NCI-H69 (cell line): ENCODE results near the gene NACAD.

ENCODE experiments used
- DNase-seq: peaks from one replicate; lab custom pipeline; 2025; lab: John Stamatoyannopoulos, UW

Gene NACAD, protein sequence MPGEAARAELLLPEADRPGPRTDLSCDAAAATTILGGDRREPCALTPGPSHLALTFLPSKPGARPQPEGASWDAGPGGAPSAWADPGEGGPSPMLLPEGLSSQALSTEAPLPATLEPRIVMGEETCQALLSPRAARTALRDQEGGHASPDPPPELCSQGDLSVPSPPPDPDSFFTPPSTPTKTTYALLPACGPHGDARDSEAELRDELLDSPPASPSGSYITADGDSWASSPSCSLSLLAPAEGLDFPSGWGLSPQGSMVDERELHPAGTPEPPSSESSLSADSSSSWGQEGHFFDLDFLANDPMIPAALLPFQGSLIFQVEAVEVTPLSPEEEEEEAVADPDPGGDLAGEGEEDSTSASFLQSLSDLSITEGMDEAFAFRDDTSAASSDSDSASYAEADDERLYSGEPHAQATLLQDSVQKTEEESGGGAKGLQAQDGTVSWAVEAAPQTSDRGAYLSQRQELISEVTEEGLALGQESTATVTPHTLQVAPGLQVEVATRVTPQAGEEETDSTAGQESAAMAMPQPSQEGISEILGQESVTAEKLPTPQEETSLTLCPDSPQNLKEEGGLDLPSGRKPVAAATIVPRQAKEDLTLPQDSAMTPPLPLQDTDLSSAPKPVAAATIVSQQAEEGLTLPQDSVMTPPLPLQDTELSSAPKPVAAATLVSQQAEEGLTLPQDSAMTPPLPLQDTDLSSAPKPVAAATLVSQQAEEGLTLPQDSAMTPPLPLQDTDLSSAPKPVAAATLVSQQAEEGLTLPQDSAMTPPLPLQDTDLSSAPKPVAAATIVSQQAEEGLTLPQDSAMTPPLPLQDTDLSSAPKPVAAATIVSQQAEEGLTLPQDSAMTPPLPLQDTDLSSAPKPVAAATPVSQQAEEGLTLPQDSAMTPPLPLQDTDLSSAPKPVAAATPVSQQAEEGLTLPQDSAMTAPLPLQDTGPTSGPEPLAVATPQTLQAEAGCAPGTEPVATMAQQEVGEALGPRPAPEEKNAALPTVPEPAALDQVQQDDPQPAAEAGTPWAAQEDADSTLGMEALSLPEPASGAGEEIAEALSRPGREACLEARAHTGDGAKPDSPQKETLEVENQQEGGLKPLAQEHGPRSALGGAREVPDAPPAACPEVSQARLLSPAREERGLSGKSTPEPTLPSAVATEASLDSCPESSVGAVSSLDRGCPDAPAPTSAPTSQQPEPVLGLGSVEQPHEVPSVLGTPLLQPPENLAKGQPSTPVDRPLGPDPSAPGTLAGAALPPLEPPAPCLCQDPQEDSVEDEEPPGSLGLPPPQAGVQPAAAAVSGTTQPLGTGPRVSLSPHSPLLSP (N-terminal part only)

DNA sequence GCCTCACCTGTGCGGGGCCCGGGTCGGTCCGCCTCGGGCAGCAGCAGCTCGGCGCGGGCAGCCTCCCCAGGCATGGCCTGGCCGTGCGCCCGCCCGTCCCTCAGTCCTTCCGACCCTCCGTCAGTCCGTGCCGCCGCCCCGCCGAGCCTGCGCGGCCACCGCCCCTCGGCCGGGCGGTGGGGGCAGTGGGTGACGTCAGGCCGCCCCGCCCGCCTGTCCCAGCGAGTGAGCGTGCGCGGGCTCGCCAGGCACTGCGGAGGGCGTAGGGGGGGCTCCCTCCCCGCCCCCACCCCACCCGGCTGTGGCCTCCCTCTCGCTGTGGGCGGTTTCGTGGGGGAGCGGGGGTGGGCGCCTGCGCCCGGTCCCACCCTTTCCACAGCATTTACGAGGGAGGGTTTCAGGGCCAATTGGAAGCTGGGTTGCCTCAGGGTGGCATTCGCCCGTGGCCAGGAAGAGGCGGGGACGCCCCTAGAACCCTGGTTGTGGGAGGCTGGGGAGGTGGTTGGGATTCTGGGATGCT is at the start of gene NACAD:
Gene NACAD, minus strand, starts transcription at position 149 of the 520 bp plus-strand sequence. Its CDS starts 75 bp downstream, at position 74.
- peak; percentile 92 for DNase-seq

DNA sequence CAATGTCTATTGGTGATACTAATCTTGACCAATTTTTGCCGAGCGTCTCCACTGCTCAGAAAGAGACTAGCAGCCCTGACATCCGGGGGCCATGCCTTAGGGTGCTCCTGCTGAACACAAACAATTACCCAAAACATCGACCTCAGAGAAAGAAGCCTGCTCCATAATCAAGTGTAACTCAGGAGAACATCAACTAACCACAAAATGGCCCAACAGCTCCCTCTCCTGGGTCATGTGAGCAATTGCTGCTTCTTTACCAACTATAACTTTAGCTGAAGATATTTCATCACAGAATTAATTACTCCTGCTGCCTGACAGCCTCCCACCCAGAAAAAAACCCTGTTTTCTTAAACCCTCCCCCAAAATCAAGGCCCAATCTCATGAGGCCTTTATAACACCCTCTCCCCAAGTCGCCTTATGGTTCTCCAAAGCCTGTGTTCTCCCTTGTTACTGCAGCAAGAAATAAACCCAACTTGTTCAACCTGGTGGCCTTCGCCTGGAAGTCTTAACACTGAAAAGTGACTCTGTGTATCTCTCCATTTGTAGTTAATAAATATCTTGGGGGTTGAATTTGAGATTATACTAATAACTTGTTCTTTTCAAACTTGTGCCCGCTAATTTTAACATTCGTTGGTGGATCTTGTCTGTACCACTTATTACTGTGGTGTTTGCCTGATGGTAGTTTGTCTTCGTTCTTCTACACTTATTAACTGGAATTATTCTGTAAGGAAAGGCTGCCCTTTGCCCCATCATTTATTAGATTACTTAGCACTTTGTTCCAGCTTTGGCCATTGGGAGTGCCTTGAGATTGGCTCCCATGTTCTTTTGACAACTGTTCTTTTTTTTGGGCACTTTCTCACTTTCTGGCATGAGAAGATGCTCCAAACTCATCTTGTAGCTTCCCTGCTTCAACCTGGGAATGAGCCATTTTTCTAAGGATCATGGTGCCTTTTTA is 47.6 kb upstream of the NACAD start:
- DNase-seq: peak; percentile 76

DNA sequence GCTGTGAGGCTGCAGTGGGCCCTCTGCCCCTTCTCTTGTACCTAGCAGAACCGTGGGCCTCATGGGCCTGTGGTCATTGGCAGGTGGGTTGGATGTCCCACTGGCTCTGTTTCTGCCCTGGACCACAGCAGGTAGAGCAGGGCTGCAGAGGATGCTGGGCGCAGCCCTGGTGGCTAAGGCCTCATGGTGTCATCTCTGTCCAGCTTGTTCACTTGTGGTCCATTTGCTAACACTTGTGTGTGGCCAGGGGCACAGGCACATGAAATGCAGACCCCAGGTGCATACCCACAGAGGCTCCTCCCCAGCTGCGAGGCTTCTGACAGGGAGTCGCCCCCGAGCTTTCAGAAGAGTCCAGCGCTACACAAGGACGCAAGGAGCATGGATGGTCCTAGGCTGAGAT is 45.1 kb upstream of the NACAD start:
- DNase-seq: no peak

DNA sequence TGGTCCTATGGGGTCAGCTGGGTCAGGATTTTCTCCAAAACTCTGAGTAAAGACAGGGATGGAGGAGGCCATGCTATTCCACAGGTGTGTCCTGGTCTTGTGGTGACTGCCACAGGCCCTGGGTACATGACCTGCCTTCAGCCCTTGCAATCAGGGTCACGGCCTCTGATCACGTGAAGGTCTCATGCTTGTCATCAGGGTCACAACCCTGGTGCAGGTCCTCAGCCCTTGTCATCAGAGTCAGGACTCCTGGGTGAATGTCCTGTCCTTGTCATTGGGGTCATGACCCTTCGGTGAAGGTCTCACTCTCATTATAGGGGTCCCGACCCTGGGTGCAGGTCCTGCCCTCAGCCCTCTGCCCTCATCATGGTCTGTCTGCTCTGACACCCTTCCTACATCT is 44.6 kb upstream of the NACAD start:
- DNase-seq: no peak

DNA sequence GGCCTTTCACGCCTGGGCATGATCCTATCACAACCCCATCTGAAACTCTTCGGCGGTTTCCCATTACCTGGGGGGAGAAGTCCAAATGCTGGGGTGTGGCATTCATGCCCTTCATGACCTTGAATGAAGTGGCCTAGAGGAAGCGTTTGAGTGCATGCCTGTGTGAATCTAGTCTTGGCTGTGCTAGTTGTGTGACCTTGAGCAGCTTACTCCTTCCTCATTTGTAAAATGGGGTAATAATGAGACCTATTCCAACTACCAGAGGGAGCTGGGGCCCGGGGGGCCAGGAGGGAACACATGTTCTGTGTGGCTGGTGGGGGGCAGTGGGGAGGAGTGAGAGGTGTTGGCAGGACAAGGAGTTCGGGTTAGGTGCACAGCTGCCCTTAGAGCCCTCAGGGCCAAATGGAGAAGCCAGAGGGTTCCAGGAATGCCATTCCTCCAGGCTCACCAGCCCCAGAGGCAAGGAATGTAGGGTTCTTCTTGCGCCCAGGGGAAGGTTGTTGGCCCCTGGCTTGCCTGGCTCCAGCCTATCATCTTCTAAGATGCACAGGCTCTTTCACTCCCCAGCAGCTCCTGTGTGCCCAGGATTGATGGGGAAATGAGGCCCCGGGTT is 44.0 kb upstream of the NACAD start:
- no peak for DNase-seq

DNA sequence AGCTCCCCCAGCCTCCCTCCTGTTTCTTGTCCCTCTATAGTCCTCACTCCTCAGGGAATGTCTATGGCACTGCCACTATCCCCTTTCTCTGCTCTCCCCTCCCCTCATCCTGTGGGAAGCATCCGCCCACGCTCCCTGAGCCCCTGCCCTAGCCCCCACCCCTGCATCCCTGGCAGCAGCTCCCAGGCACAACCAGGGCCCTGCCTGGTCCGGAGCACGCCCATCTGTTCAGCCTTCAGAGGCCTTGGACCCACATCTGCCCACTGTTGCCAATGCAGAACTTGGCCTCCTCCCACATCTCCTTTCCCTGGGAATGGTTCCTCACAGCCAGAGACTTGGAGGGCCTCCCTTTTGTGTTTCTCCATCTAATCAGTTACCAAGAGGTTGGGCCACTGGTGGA is 43.1 kb upstream of the NACAD start:
- DNase-seq: no peak

DNA sequence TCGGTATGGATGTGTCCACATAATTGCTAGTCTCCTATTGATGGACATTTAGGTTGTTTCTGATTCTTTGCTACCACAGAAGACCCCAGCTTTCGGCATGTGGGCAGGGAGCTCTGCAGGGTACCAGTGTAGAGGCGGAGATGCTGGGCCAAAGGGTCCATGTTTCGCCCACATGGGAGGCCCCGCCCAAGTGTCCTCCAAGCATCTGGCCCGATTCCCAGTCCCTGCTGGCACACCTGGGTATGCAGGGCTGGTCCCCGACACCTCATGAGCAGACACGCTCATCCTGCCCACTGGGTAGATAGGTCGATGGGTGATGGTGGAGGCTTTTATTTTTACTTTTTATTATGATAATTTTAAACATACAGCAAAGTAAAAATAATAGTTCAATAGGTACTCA is 42.1 kb upstream of the NACAD start:
- peak; percentile 49 for DNase-seq

DNA sequence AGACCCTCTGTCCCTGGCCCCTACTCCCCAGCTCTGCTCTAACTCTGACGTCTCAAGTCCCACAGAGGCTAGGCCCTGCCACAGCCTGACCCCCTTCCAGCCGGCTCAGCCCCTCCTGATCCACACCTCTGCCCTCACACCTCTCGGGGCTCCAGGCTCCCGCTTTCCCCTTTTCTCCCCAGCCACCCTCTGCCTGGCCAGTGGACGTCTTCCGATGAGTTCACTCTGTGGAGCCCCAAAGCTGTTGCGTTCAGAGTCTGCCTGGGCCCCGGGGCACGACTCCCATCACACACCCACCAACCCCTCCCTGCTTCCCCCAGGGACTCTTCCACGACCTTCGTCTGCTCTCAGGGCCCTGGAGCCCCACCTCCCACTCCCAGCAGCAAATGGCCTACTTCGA is 41.1 kb upstream of the NACAD start:
- no peak for DNase-seq

DNA sequence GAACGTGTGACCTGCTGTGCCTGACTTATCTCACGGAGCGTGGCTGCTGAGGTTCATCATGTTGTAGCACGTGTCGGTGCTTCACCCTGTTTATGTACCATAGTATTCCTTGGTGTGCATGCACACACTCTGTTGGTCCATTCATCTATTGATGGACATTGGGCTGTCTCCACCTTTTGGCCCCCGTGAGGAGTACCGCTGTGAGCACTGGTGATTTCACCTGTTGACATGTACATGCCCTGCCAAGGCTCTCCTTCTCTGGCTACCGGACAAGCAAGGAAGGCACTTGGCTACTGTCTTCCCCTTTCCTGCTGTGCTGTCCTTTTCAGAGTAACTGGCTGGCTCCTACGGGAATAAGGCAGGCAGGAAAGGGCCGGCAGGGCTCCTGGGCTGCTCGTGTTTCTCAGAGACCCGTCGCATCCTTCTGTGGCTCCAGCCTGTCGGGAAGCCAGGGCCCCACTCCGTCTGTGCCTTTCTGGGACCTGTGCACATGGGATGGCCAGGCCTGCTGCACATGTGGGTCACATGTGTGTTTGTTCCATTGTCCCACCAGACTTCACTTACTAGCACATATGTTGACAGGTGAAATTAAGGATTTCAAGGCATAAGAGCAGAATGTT is 40.5 kb upstream of the NACAD start:
- DNase-seq: no peak

DNA sequence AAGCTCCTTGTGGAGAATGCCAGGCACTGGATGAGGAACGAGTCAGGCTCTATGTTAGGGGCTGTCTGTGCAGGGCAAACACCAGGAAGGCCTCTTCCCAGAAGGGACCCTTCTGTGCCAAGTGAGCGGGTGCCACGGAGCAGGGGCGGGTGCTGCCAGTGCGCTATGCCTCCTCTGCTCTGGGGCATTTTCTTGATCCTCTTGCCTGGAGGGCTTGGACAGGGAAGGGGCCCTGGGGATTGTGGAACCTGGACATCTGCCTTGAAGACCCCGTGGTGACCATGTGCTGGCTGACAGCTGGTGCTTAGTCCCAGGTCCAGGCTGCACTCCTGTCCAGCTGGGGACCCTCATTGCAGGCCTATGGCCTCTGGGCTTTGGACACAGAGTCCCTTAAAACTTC is 38.2 kb upstream of the NACAD start:
- DNase-seq: no peak

DNA sequence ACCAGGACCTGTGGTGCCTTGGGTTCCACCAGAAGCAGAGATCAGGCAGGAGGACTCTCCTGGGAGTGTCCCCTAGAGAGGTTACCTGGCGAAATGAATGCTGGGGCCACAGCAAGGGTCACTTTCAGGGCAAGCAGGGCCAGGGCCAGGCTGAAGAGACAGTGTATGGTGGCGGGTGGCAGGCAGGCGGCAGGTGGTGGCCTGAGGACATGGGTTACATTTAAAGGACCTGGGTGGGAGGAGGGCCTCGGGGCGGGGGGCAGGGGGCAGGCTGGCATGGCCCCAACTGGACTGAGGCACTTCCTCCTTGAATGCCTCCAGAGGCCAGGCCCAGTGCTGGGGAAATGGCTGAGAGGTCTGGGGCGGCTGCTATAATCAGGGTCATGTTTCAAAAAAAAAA is 37.4 kb upstream of the NACAD start:
- DNase-seq: no peak

DNA sequence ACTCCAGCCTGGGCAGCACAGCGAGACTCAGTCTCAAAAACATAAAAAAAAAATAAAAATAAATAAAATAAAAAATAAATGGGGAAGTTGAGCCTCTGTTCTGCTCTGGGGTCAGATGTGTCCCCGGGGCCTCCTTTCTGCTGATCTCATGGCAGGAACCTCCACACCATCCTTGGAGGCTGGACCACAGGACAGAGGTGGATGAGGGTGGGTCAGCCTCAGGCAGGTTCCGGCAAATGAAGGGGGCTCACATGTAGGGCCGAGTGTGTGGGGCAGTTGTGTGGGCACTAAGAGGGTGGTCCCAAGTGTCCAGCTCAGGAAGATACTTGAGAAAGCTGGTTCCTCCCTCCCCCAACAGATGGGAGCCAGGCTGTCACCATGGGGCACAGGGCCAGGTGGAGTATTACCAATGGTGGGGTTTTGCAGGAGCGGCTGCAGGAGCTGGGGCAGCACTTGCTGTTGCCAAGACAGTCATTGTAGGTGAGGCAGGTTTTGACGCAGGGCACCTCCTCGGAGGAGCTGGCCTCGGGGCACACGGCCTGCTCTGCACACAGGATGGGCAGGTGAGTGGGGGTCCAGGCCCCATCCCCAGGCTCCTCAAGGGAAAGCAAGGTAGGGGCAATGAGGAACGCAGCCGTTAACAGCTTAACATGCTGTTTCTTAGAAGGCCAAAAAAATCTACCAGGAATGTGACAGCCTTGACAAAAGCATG is 36.6 kb upstream of the NACAD start:
- no peak for DNase-seq

DNA sequence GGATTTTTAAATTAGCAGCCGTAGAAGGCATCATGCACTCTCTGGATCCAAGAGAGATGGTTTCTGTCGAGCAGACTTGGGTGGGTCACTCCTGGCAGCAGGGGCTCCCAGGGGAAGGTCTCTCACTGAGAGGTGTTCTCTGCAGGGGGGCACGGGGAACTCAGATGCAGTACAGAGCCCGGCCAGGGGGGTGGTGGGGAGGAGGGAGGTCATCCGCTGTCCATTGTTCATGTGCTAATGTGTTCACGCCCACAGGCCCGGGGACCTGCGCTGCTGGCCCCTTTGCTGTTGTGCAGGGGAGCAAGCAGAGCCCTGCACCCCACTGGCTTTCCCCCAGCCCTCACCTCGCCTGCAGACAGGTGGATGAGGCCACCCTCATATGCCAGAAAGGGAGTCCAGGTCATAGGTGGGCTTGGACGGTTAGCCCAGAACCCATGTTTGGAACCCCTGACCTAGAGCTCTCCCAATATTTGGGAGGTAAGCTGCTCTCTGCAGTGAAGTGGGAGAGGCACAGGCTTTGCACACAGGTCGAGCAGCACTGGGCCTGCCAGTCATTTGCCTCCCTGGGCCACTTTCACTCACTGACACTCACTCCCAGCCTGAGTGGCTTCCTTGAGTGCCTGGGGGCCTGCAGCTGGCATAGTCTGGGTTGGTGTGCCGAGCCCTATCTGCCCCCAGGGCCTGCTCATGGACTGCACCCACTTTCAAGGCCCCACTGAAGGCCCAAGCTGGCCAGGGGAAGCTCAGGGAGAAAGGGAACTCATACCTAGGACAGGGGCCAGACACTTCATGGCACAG is 35.3 kb upstream of the NACAD start:
- peak; percentile 23 for DNase-seq

DNA sequence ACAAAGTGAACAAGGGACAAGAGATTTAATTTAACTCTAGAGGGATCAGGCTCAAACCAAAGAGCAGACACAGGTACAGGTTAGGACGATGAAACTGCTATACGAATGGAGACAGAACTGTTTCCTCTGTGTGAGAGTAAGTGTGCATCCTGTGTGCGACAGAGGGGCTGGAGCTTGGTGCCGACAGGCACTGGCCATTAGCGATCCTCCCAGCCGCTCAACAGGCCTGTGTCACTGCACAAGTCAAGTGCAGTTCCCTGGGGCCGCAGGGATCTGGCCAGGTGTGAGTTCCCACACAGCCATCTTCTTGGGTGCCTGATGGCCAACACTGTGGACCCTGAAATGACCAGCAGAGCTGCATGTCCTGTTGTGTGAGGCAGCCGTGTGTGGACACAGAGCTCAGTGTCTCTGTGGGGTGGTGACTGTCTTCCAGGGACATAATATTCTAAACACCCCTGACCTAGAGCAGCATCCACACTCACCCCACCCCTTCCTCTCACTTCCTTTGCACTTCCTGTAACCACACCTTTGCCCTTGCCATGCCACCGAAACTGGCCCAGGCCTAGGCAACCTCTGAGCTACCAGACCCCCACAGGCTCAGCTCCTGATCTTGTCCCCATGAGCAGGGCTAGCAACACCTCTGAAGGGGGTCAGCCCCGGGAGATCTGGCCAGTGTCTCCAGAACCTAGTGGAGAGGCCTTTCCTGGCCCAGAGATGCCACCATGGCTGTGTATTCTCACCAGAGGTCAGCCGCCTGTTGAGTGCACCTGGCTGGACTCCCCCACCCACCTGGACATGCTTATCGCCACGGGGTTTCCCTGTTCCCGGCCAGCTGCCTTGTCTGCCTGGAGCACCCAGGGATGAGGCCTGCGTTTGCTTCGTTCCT is 34.4 kb upstream of the NACAD start:
- peak; percentile 23 for DNase-seq

DNA sequence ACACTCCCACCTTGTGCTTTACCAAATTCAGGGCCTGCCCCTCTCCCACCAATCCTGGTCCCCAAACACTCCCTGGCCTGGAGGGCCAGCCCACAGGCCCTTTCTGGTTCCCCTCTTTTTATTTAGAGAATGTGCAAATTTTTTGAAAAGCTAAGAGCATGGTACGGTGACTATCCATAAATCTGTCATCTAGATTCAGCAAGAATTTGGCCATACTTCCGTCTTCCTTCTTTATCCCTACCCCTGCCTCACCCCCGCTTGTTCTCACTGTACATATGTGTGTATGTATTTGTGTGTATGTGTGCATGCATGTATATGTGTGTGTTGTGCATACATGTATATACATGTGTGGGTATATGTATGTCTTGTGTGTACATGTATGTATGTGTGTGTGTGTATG is 30.8 kb upstream of the NACAD start:
- no peak for DNase-seq

DNA sequence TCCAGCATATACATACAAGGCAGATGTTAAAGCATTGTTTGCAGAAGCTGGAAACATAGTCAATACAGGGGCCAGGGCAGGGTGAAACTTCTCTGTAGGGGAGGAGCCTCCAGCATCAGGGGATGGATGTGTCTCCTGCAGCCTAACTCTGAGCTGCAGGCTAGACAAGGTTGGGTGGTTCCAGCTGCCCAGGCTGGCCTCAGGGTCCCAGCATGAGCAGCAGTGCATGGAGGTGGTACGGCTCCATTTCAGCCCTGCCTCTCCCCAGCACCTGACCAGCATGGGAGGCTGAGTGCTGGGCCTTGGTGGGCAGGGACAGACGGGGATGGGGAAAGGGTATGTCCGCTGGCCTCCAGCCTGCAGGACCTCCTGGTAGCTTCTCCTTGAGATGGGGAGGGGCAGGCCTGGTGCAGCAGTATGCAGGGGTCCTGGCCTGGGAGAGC is 30.1 kb upstream of the NACAD start:
- DNase-seq: no peak

DNA sequence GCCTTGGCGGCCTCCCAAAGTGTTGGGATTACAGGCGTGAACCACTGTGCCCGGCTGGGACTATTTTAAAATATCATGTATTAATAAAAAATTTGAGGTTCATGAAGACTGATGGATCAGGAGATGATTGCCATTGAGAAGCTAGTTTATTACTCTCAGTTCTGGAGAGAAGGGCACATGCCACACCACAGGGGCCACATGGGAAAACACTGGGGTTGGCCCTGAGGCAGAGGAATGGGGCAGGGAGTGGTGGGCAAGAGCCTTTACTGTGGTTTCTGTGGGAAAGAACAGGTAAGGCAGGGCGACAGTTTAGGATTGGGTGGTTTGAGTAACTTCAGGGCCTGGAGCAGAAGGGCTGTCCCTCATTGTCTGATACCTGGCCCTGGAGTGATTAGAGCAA is 29.5 kb upstream of the NACAD start:
- DNase-seq: no peak
